HCT116 (cell line): ENCODE data around the gene KRT13. TPM values are rescaled to one million over a fixed set of nuclear protein-coding genes. Genes with fewer than 3 reads are reported as not detected.

Experiments used
- ATAC-seq: fragments of 200-7000 bp; cut with Tn5 transposase; 2 replicates; pipeline ENCODE4 v1.9.1; 2020; ENCODE audit warnings: mild to moderate bottlenecking, moderate library complexity
- BruUV-seq: library from RNA; stranded (reverse); fragments of 400-500 nt; replicated peaks from 2 replicates; lab custom pipeline; 2021; lab: Mats Ljungman, UMichigan
- CTCF ChIA-PET: fragments of 300-600 bp; sonication (Branson Sonifier 250); formaldehyde crosslinking; loops from one replicate; lab custom pipeline; 2021; ENCODE audit warnings: antibody characterized with exemption; lab: Charles Lee
- POLR2A ChIA-PET: fragments of 300-600, 350-600 bp; sonication (Branson Sonifier 250); formaldehyde crosslinking; loops from one replicate; lab custom pipeline; 2021; ENCODE audit warnings: antibody characterized with exemption; lab: Charles Lee
- RAD21 ChIA-PET, 2 experiments: fragments of 300-600 bp; sonication (Branson Sonifier 250); formaldehyde crosslinking; loops; one replicate each; lab custom pipeline; 2023; ENCODE audit warnings: low total read pairs in 2 of 2; ENCODE audit not compliant: uncharacterized antibody in 2 of 2, unreplicated experiment in 2 of 2, low non-redundant PET in 1 of 2; lab: Charles Lee
- DNase-seq: peaks from one replicate; pipeline ENCODE4 v3.0.0-alpha.2; 2010; ENCODE audit warnings: low read depth, low spot score
- H2AFZ ChIP-seq: fragments of 200-600 bp; shearing (Covaris generic), sonication (generic); 2 replicates; pipeline ENCODE4 v1.6.1; 2017; ENCODE audit warnings: low read depth, mixed run types, mixed read lengths, antibody characterized with exemption, low read length; ENCODE audit not compliant: poor library complexity, severe bottlenecking
- H3K27ac ChIP-seq: 2 replicates; pipeline ENCODE4 v1.5.1; 2012; ENCODE audit warnings: low read depth, low read length
- H3K27me3 ChIP-seq: fragments of 200-600 bp; sonication (generic); 2 replicates; pipeline ENCODE4 v1.6.1; 2016; ENCODE audit warnings: mixed run types, low read length, mixed read lengths; ENCODE audit not compliant: insufficient read depth
- H3K36me3 ChIP-seq, 2 experiments: fragments of 200-500 bp in 1 of 2; fragments of 200-600 bp in 1 of 2; sonication (Bioruptor generic) in 1 of 2; sonication (generic) in 1 of 2; 2 replicates each; pipeline versions ENCODE4 v1.5.1 to v1.6.1; 2014 to 2016; ENCODE audit warnings: low read length in 2 of 2, inconsistent platforms in 1 of 2, mixed read lengths in 1 of 2, mixed run types in 1 of 2; ENCODE audit not compliant: insufficient read depth in 2 of 2, control insufficient read depth in 1 of 2
- H3K4me1 ChIP-seq, 2 experiments: fragments of 200-600 bp in 1 of 2; sonication (generic) in 1 of 2; 2 replicates each; pipeline versions ENCODE4 v1.5.1 to v1.6.1; 2012 to 2017; ENCODE audit warnings: low read length in 2 of 2, inconsistent platforms in 1 of 2, mild to moderate bottlenecking in 1 of 2, mixed read lengths in 1 of 2, mixed run types in 1 of 2, moderate library complexity in 1 of 2; ENCODE audit not compliant: insufficient read depth in 2 of 2, control insufficient read depth in 1 of 2
- H3K4me2 ChIP-seq: fragments of 200-600 bp; sonication (generic); 2 replicates; pipeline ENCODE4 v1.6.1; 2017; ENCODE audit warnings: mixed run types, low read length, mixed read lengths
- H3K4me3 ChIP-seq, 2 experiments: fragments of 200-600 bp in 1 of 2; sonication (generic) in 1 of 2; replicated peaks in 1 of 2; 2 replicates each; pipeline ENCODE4 v1.5.1; 2011 to 2016; ENCODE audit warnings: low read length in 2 of 2, control low read depth in 1 of 2, low read depth in 1 of 2, mild to moderate bottlenecking in 1 of 2, mixed read lengths in 1 of 2, mixed run types in 1 of 2
- H3K79me2 ChIP-seq: fragments of 200-600 bp; sonication (generic); 2 replicates; pipeline ENCODE4 v1.6.1; 2017; ENCODE audit warnings: mild to moderate bottlenecking, mixed run types, low read length, moderate library complexity, mixed read lengths; ENCODE audit not compliant: insufficient read depth
- H3K9ac ChIP-seq: fragments of 200-600 bp; sonication (generic); 2 replicates; pipeline ENCODE4 v1.6.1; 2016; ENCODE audit warnings: low read length, mixed read lengths
- H3K9me2 ChIP-seq: fragments of 200-600 bp; sonication (generic), shearing (Covaris generic); 2 replicates; pipeline ENCODE4 v1.6.1; 2017; ENCODE audit warnings: mixed run types, mild to moderate bottlenecking, moderate library complexity; ENCODE audit not compliant: insufficient read depth
- H3K9me3 ChIP-seq, 2 experiments: fragments of 200-500 bp in 1 of 2; fragments of 200-600 bp in 1 of 2; sonication (Bioruptor generic) in 1 of 2; sonication (generic) in 1 of 2; 2 replicates each; pipeline ENCODE4 v1.6.1; 2014 to 2017; ENCODE audit warnings: low read length in 2 of 2, mixed read lengths in 2 of 2, inconsistent platforms in 1 of 2, low read depth in 1 of 2, mild to moderate bottlenecking in 1 of 2, mixed run types in 1 of 2, moderate library complexity in 1 of 2; ENCODE audit not compliant: control insufficient read depth in 1 of 2, insufficient read depth in 1 of 2
- H4K20me1 ChIP-seq: fragments of 200-600 bp; sonication (generic), shearing (Covaris generic); 2 replicates; pipeline ENCODE4 v1.6.1; 2017; ENCODE audit warnings: mixed run types, mild to moderate bottlenecking, moderate library complexity; ENCODE audit not compliant: insufficient read depth
- ATF3 ChIP-seq: IDR thresholded peaks from 2 replicates; pipeline ENCODE4 v1.6.1; 2012
- CBX3 ChIP-seq: IDR thresholded peaks from 2 replicates; pipeline ENCODE4 v1.6.1; 2012; ENCODE audit warnings: low read depth
- CEBPB ChIP-seq: IDR thresholded peaks from 2 replicates; pipeline ENCODE4 v1.6.1; 2012; ENCODE audit warnings: low read depth
- EGR1 ChIP-seq: IDR thresholded peaks from 2 replicates; pipeline ENCODE4 v1.6.1; 2012; ENCODE audit warnings: low read depth
- POLR2AphosphoS5 ChIP-seq: IDR thresholded peaks from 2 replicates; pipeline ENCODE4 v1.6.1; 2011; ENCODE audit warnings: mild to moderate bottlenecking, low read depth, low read length, moderate library complexity
- SP1 ChIP-seq: IDR thresholded peaks from 2 replicates; pipeline ENCODE4 v1.6.1; 2012; ENCODE audit warnings: low read depth
- YY1 ChIP-seq: IDR thresholded peaks from 2 replicates; pipeline ENCODE4 v1.6.1; 2011; ENCODE audit warnings: low read length, low read depth, moderate library complexity, mild to moderate bottlenecking; ENCODE audit not compliant: insufficient replicate concordance; ENCODE audit errors: extremely low read depth
- ZBTB33 ChIP-seq: IDR thresholded peaks from 2 replicates; pipeline ENCODE4 v1.6.1; 2011; ENCODE audit warnings: mild to moderate bottlenecking, low read length, moderate library complexity; ENCODE audit not compliant: insufficient replicate concordance; ENCODE audit errors: extremely low read depth
- ZFX ChIP-seq: fragments of 450-650 bp; IDR thresholded peaks from 2 replicates; pipeline ENCODE4 v1.6.1; 2017
- ZNF274 ChIP-seq: fragments of 200-500 bp; sonication (Bioruptor generic); IDR thresholded peaks from 2 replicates; pipeline ENCODE4 v1.6.1; 2014; ENCODE audit warnings: mild to moderate bottlenecking, low read depth, low read length, inconsistent platforms
- intact Hi-C: fragments of 100-400 bp; cut with micrococcal nuclease; formaldehyde crosslinking; loops from 2 replicates; pipeline ENCODE4 v1.10.0; 2022
- total RNA-seq: library from RNA; stranded (reverse); gene quantifications from one replicate; pipeline ENCODE4 v1.2.1, GENCODE V29; 2021; ENCODE audit not compliant: unreplicated experiment

The KRT13 gene
- total RNA-seq, 1 experiment from 2014 or later: 3.7 TPM

GRCh38 chr17:41500131-41500911, 5.1 kb downstream of the KRT13 start:
- peaks cover 25 to 65% of the 10 kb centered on the region in 2 experiments for H3K4me1 ChIP-seq
- TSS peak; percentile 44 for BruUV-seq
- H2AFZ ChIP-seq: no peak overlapping the region
- H3K4me3 ChIP-seq: peak overlapping the region; percentile 21 to 24
- intact Hi-C loops: no loop called here
- ChIA-PET CTCF (interaction anchor here (0.6 to 2.3 kb wide), 3 partner anchors 49 to 163 kb away, joined by 3 to 10 read pairs (median 5); no protein-coding TSS in a partner anchor), RAD21 (interaction anchor here (0.6 to 0.7 kb wide), 2 partner anchors 18 to 49 kb away, joined by 4 to 5 read pairs; partner anchors contain the start of gene KRT15 (in 1 of the 2)), POLR2A (interaction anchor here (0.6 to 1.0 kb wide), 2 partner anchors 94 to 171 kb away, joined by 3 read pairs; no protein-coding TSS in a partner anchor)
- H3K9me3 ChIP-seq: no peaks in the 10 kb centered on the region
- H3K9ac ChIP-seq: peak overlapping the region; percentile 58
- H3K4me2 ChIP-seq: peak overlapping the region; percentile 68
- no peaks in the 10 kb centered on the region for H4K20me1 ChIP-seq
- peak overlapping the region; percentile 31 for H3K27ac ChIP-seq
- H3K9me2 ChIP-seq: no peaks in the 10 kb centered on the region
- peak; percentile 37 for TF ChIP-seq ZBTB33
- no peak for TF ChIP-seq CBX3
- no peak for TF ChIP-seq CEBPB
- TF ChIP-seq YY1: no peak
- TF ChIP-seq ZFX: no peak
- TF ChIP-seq ATF3: no peak
- no peak; the same call in 1 of the 2 replicates for TF ChIP-seq EGR1
- no peak for TF ChIP-seq ZNF274
- peak; percentile 59 for TF ChIP-seq POLR2AphosphoS5
- TF ChIP-seq SP1: peak; percentile 87
- H3K27me3 ChIP-seq: no peaks in the 10 kb centered on the region
- no peaks in the 10 kb centered on the region for H3K36me3 ChIP-seq
- ATAC-seq (peak; percentile 44), DNase-seq (peak; percentile 77)
- H3K79me2 ChIP-seq: no peaks in the 10 kb centered on the region
